SK-N-SH treated with all-trans-retinoic acid at 6 μM for 48 hours (cell line): ENCODE data around the gene PDE6A.
"Not testable (repeated sequence)": the region's sequence is repeated elsewhere in the genome, so short reads cannot be mapped to it uniquely, and the experiment has no call there.

ENCODE experiments used
- ATAC-seq: fragments of 200-7000 bp; cut with Tn5 transposase; 3 replicates; pipeline ENCODE4 v1.9.1; 2020; ENCODE audit warnings: mild to moderate bottlenecking, moderate library complexity
- ARNTL ChIP-seq: fragments of 450-650 bp; formaldehyde crosslinking; IDR thresholded peaks from 2 replicates; pipeline ENCODE4 v1.5.0; 2020; ENCODE audit warnings: low read depth, mild to moderate bottlenecking, moderate library complexity, borderline replicate concordance
- BACH2 ChIP-seq: fragments of 250-450 bp; sonication (Bioruptor Pico); IDR thresholded peaks from 2 replicates; pipeline ENCODE4 v1.9.0; 2021; ENCODE audit warnings: mild to moderate bottlenecking, borderline replicate concordance
- CREB5 ChIP-seq: fragments of 250-450 bp; sonication (Bioruptor Pico); IDR thresholded peaks from 2 replicates; pipeline ENCODE4 v1.5.1; 2020; ENCODE audit warnings: low read depth, mild to moderate bottlenecking, moderate library complexity
- CSDC2 ChIP-seq: fragments of 250-450 bp; sonication (Bioruptor Pico); IDR thresholded peaks from 2 replicates; pipeline ENCODE4 v1.5.0; 2020; ENCODE audit warnings: mild to moderate bottlenecking, moderate library complexity
- GLIS3 ChIP-seq: fragments of 250-450 bp; sonication (Bioruptor Pico); IDR thresholded peaks from 2 replicates; pipeline ENCODE4 v1.5.0; 2020; ENCODE audit warnings: mild to moderate bottlenecking, moderate library complexity
- ISL1 ChIP-seq: fragments of 250-450 bp; sonication (Bioruptor Pico); IDR thresholded peaks from 2 replicates; pipeline ENCODE4 v2.1.2; 2022; ENCODE audit warnings: mild to moderate bottlenecking, moderate library complexity
- OSR1 ChIP-seq: fragments of 250-450 bp; sonication (Bioruptor Pico); IDR thresholded peaks from 2 replicates; pipeline ENCODE4 v1.8.0; 2022; ENCODE audit warnings: moderate library complexity, mild to moderate bottlenecking, inconsistent platforms
- PATZ1 ChIP-seq: fragments of 250-450 bp; sonication (Bioruptor Pico); IDR thresholded peaks from 2 replicates; pipeline ENCODE4 v1.8.0; 2020; ENCODE audit warnings: mild to moderate bottlenecking, moderate library complexity, borderline replicate concordance
- POU6F1 ChIP-seq: fragments of 250-450 bp; sonication (Bioruptor Pico); IDR thresholded peaks from 2 replicates; pipeline ENCODE4 v1.8.0; 2021; ENCODE audit warnings: low read depth, mild to moderate bottlenecking, moderate library complexity, borderline replicate concordance
- PPARA ChIP-seq: fragments of 250-450 bp; sonication (Bioruptor Pico); IDR thresholded peaks from 2 replicates; pipeline ENCODE4 v1.5.0; 2020; ENCODE audit warnings: mild to moderate bottlenecking, borderline replicate concordance
- RARB ChIP-seq: fragments of 250-450 bp; sonication (Bioruptor Pico); IDR thresholded peaks from 2 replicates; pipeline ENCODE4 v1.8.0; 2021; ENCODE audit warnings: mild to moderate bottlenecking, moderate library complexity
- SNAI2 ChIP-seq: fragments of 250-450 bp; sonication (Bioruptor Pico); IDR thresholded peaks from 2 replicates; pipeline ENCODE4 v1.5.0; 2020; ENCODE audit warnings: mild to moderate bottlenecking, moderate library complexity
- TCF4 ChIP-seq: fragments of 250-450 bp; sonication (Bioruptor Pico); IDR thresholded peaks from 2 replicates; pipeline ENCODE4 v1.8.0; 2021; ENCODE audit warnings: mild to moderate bottlenecking, moderate library complexity, borderline replicate concordance
- TOX ChIP-seq: fragments of 250-450 bp; sonication (Bioruptor Pico); IDR thresholded peaks from 2 replicates; pipeline ENCODE4 v1.8.0; 2021; ENCODE audit warnings: mild to moderate bottlenecking, moderate library complexity, borderline replicate concordance
- TSHZ2 ChIP-seq: fragments of 250-450 bp; sonication (Bioruptor Pico); IDR thresholded peaks from 2 replicates; pipeline ENCODE4 v1.5.0; 2020; ENCODE audit warnings: mild to moderate bottlenecking, moderate library complexity
- ZC3H10 ChIP-seq: fragments of 250-450 bp; sonication (Bioruptor Pico); IDR thresholded peaks from 2 replicates; pipeline ENCODE4 v1.5.1; 2021; ENCODE audit warnings: mild to moderate bottlenecking, moderate library complexity
- ZFP3 ChIP-seq: fragments of 250-450 bp; sonication (Bioruptor Pico); IDR thresholded peaks from 2 replicates; pipeline ENCODE4 v1.5.0; 2020; ENCODE audit warnings: mild to moderate bottlenecking, moderate library complexity
- ZFP30 ChIP-seq: fragments of 450-650 bp; formaldehyde crosslinking; IDR thresholded peaks from 2 replicates; pipeline ENCODE4 v1.5.0; 2022; ENCODE audit warnings: mild to moderate bottlenecking, moderate library complexity
- ZNF565 ChIP-seq: fragments of 450-650 bp; formaldehyde crosslinking; conservative IDR thresholded peaks from 2 replicates; pipeline ENCODE4 v1.5.0; 2020; ENCODE audit warnings: low read depth, mild to moderate bottlenecking, moderate library complexity
- ZNF70 ChIP-seq: fragments of 450-650 bp; formaldehyde crosslinking; IDR thresholded peaks from 2 replicates; pipeline ENCODE4 v1.5.0; 2020; ENCODE audit warnings: mild to moderate bottlenecking, moderate library complexity
- ZNF8 ChIP-seq: fragments of 450-650 bp; formaldehyde crosslinking; IDR thresholded peaks from 2 replicates; pipeline ENCODE4 v1.5.0; 2020; ENCODE audit warnings: mild to moderate bottlenecking, moderate library complexity

PDE6A gene

GRCh38 chr5:149863830-149864229, 80.8 kb downstream of the PDE6A start:
- TF ChIP-seq ZNF70 (0 out of 2 replicates have a peak, but pooled peaks have one; percentile 13), RARB (no peak)
- no peak for ATAC-seq

- no peak for ATAC-seq
- TF ChIP-seq ARNTL (CRISPR knock-in tag) (no peak), ZC3H10 (CRISPR knock-in tag) (no peak), POU6F1 (CRISPR knock-in tag) (no peak), SNAI2 (CRISPR knock-in tag) (no peak), TOX (CRISPR knock-in tag) (no peak), BACH2 (no peak), OSR1 (CRISPR knock-in tag) (no peak), ZFP30 (CRISPR knock-in tag) (no peak), GLIS3 (CRISPR knock-in tag) (no peak), PPARA (CRISPR knock-in tag) (no peak), RARB (no peak), ZNF8 (CRISPR knock-in tag) (no peak), ZNF565 (CRISPR knock-in tag) (no peak), TCF4 (no peak), ISL1 (no peak), CREB5 (CRISPR knock-in tag) (no peak), TSHZ2 (no peak), CSDC2 (CRISPR knock-in tag) (no peak), ZNF70 (no peak), PATZ1 (no peak)
Measured at GRCh38 chr5:149863176-149863575, 81.4 kb downstream of the PDE6A start.

- ATAC-seq, result no peak
- no peak for TF ChIP-seq ZNF565 (CRISPR knock-in tag)
- no peak for TF ChIP-seq PPARA (CRISPR knock-in tag)
- TF ChIP-seq CREB5 (CRISPR knock-in tag), result no peak
- TF ChIP-seq ZNF70, result no peak
- TF ChIP-seq, all 23 proteins: peak for 0
Measured at GRCh38 chr5:149860801-149861322, 83.7 kb downstream of the PDE6A start.

GRCh38 chr5:149859746-149860145, 84.8 kb downstream of the PDE6A start:
- no peak for ATAC-seq
- TF ChIP-seq PATZ1 (no peak), ZC3H10 (CRISPR knock-in tag) (no peak), ZFP30 (CRISPR knock-in tag) (no peak), CREB5 (CRISPR knock-in tag) (no peak), TCF4 (no peak), ZNF565 (CRISPR knock-in tag) (no peak), ZNF8 (CRISPR knock-in tag) (no peak), GLIS3 (CRISPR knock-in tag) (no peak), ISL1 (no peak), SNAI2 (CRISPR knock-in tag) (no peak), ZFP3 (CRISPR knock-in tag) (no peak)

- not testable (repeated sequence) for ATAC-seq
Measured at GRCh38 chr5:149858481-149858880, 86.1 kb downstream of the PDE6A start.
